ENCODE measurements around the gene LMOD1.

LMOD1 gene

DNA sequence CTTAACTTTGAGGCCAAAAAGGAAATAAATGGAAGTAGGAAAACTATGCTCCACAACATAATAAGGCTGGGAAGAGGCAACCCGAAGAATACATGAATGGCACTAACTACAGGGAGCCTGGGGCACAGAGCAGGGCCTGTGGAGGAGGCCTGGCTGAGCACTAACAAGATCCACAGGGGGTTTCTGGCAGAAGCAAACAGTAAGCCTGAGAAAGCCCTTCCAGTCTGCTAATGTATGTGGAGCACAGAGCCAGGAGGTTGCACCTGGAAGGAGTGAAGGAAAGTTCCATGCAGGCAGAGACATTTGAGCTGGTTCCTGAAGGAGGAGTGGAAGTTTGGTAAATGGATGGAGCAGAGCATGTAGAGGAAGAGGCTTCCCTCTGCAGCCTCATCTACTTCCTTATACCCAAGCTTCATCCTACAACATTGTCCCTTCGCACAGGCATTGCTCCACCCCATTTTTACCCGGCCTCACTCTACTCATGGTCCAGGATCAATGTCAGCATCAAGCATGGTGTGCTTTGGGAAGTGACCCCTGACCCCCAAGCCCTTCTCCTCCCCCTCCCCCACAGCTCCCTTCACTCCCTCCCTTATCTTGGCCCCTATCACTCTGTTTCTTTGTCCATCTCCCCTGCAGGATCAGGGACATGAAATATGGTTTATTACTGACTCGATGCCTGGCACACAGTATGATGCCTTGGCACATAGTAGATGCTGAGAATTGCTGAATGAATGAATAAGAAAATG lies 34.3 kb downstream of the LMOD1 start:
- Histone ChIP-seq H3K4me3 (ENCODE audit: low read depth in 1 of 2, low read length in 2 of 2) (no peak overlapping the region), H3K79me2 (ENCODE audit: insufficient read depth, low read length) (no peaks in the 10 kb centered on the region), H3K4me2 (ENCODE audit: insufficient read depth, low read length) (no peak overlapping the region), H3K36me3 (ENCODE audit: insufficient read depth, low read length) (no peaks in the 10 kb centered on the region), H2AFZ (ENCODE audit: low read depth, low read length) (no peak overlapping the region; the same call in 1 of the 2 replicates), H3K27ac (ENCODE audit: low read length) (no peak overlapping the region), H3K27me3 (ENCODE audit: insufficient read depth, low read length, poor library complexity) (peaks cover 29% of the 10 kb centered on the region), H3K9ac (ENCODE audit: low read depth, low read length) (no peak overlapping the region), H4K20me1 (ENCODE audit: insufficient read depth, low read length) (peaks cover 6% of the 10 kb centered on the region), H3K9me3 (ENCODE audit: insufficient read depth, low read length, severe bottlenecking) (no peaks in the 10 kb centered on the region), H3K4me1 (ENCODE audit: insufficient read depth, low read length) (no peaks in the 10 kb centered on the region)
- TF ChIP-seq EZH2 (IDR thresholded peaks at IDR 0.05; ENCODE audit: borderline replicate concordance, low read depth, low read length, severe bottlenecking), result no peak
- TF ChIP-seq, protein P1, sequence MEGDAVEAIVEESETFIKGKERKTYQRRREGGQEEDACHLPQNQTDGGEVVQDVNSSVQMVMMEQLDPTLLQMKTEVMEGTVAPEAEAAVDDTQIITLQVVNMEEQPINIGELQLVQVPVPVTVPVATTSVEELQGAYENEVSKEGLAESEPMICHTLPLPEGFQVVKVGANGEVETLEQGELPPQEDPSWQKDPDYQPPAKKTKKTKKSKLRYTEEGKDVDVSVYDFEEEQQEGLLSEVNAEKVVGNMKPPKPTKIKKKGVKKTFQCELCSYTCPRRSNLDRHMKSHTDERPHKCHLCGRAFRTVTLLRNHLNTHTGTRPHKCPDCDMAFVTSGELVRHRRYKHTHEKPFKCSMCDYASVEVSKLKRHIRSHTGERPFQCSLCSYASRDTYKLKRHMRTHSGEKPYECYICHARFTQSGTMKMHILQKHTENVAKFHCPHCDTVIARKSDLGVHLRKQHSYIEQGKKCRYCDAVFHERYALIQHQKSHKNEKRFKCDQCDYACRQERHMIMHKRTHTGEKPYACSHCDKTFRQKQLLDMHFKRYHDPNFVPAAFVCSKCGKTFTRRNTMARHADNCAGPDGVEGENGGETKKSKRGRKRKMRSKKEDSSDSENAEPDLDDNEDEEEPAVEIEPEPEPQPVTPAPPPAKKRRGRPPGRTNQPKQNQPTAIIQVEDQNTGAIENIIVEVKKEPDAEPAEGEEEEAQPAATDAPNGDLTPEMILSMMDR (IDR thresholded peaks at IDR 0.05; ENCODE audit: borderline replicate concordance, extremely low read depth, low read length, poor library complexity, severe bottlenecking), result no peak
- no peak for DNase-seq
- ATAC-seq (ENCODE audit: insufficient read depth, low read depth), result no peak

DNA sequence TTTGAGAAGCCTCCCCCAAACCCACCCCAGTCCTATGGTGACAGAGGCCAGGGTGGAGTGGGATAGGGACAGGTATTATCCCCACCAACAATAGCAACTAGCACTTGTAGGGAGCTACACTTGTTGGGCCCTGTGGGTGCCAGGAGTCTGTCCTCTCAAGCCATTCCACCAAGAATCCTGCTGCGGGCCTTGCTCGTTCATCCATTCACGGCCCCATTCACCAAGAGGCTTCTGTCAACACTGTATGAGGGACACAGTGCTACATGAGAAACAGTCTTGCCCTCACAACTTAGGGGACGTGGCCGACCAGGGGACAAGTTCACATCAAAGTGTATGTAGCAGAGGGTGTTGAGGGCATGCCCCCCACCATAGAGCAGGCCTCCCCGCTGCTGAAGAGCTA lies 38.7 kb downstream of the LMOD1 start:
- peaks cover 16% of the 10 kb centered on the region for H3K27me3 ChIP-seq (ENCODE audit: insufficient read depth, low read length, poor library complexity)
- no peak for ATAC-seq (ENCODE audit: insufficient read depth, low read depth)
- no peak for TF ChIP-seq EZH2 (IDR thresholded peaks at IDR 0.05; ENCODE audit: borderline replicate concordance, low read depth, low read length, severe bottlenecking)
- TF ChIP-seq, protein P1 (IDR thresholded peaks at IDR 0.05; ENCODE audit: borderline replicate concordance, extremely low read depth, low read length, poor library complexity, severe bottlenecking), result no peak

GRCh38 chr1:201906336-201906735 lies 40.0 kb downstream of the LMOD1 start:
- no peaks in the 10 kb centered on the region for H4K20me1 ChIP-seq (ENCODE audit: insufficient read depth, low read length)
- TF ChIP-seq, protein P1 (IDR thresholded peaks at IDR 0.05; ENCODE audit: borderline replicate concordance, extremely low read depth, low read length, poor library complexity, severe bottlenecking), result no peak
- no peak for TF ChIP-seq EZH2 (IDR thresholded peaks at IDR 0.05; ENCODE audit: borderline replicate concordance, low read depth, low read length, severe bottlenecking)
- no peak overlapping the region for H2AFZ ChIP-seq (ENCODE audit: low read depth, low read length)
- no peak overlapping the region for H3K27ac ChIP-seq (ENCODE audit: low read length)
- H3K4me1 ChIP-seq (ENCODE audit: insufficient read depth, low read length), result no peaks in the 10 kb centered on the region
- no peak overlapping the region for H3K4me2 ChIP-seq (ENCODE audit: insufficient read depth, low read length)
- DNase-seq (no peak), ATAC-seq (ENCODE audit: insufficient read depth, low read depth) (no peak)
- peaks cover 12% of the 10 kb centered on the region for H3K27me3 ChIP-seq (ENCODE audit: insufficient read depth, low read length, poor library complexity)
- H3K9me3 ChIP-seq (ENCODE audit: insufficient read depth, low read length, severe bottlenecking), result no peaks in the 10 kb centered on the region
- no peaks in the 10 kb centered on the region for H3K79me2 ChIP-seq (ENCODE audit: insufficient read depth, low read length)
- no peaks in the 10 kb centered on the region for H3K36me3 ChIP-seq (ENCODE audit: insufficient read depth, low read length)
- no peak overlapping the region for H3K4me3 ChIP-seq (ENCODE audit: low read depth in 1 of 2, low read length in 2 of 2)
- H3K9ac ChIP-seq (ENCODE audit: low read depth, low read length), result no peak overlapping the region

More for the DNA sequence above, 38.7 kb downstream of the LMOD1 start:
- Histone ChIP-seq H3K4me2 (ENCODE audit: insufficient read depth, low read length) (no peak overlapping the region), H3K36me3 (ENCODE audit: insufficient read depth, low read length) (no peaks in the 10 kb centered on the region), H4K20me1 (ENCODE audit: insufficient read depth, low read length) (peaks cover 6% of the 10 kb centered on the region; the same call in 1 of the 2 replicates), H3K9me3 (ENCODE audit: insufficient read depth, low read length, severe bottlenecking) (no peaks in the 10 kb centered on the region), H3K4me3 (ENCODE audit: low read depth in 1 of 2, low read length in 2 of 2) (no peak overlapping the region), H3K4me1 (ENCODE audit: insufficient read depth, low read length) (no peaks in the 10 kb centered on the region), H2AFZ (ENCODE audit: low read depth, low read length) (no peak overlapping the region), H3K79me2 (ENCODE audit: insufficient read depth, low read length) (no peaks in the 10 kb centered on the region), H3K9ac (ENCODE audit: low read depth, low read length) (no peak overlapping the region), H3K27ac (ENCODE audit: low read length) (no peak overlapping the region)
- DNase-seq, result no peak

Data from DND-41 (cell line).